Glomerular endothelial cell (primary cell): ENCODE data around the gene ELAC2. TPM values are rescaled to one million over a fixed set of nuclear protein-coding genes. Genes with fewer than 3 reads are reported as not detected.

Experiments
- DNase-seq: peaks from one replicate; pipeline ENCODE4 v3.0.0-alpha.2; 2011; ENCODE audit warnings: low read depth, low spot score; ENCODE audit errors: extremely low read depth
- total RNA-seq: library from RNA; depleted of rRNA; stranded (reverse); fragments of >200 nt; gene quantifications from 2 replicates; pipeline ENCODE4 v1.2.3, GENCODE V29; 2015

ELAC2 gene
- total RNA-seq, 1 donor from 2014 or later: 88.1 TPM

- DNase-seq: no peak
Observed at GRCh38 chr17:13024526-13025257, 6.9 kb upstream of the ELAC2 start.

- DNase-seq: no peak
Observed at GRCh38 chr17:13024016-13024415, 6.2 kb upstream of the ELAC2 start.

GRCh38 chr17:13016881-13017654 is 759 bp downstream of the ELAC2 start:
- DNase-seq: no peak

GRCh38 chr17:13014801-13015200 is 3.0 kb downstream of the ELAC2 start:
- DNase-seq: no peak

GRCh38 chr17:13010959-13011358 is 6.9 kb downstream of the ELAC2 start:
- DNase-seq: no peak

- no peak for DNase-seq
Observed at GRCh38 chr17:13008461-13008860, 9.4 kb downstream of the ELAC2 start.

- DNase-seq: no peak
Observed at GRCh38 chr17:13005530-13005929, 12.3 kb downstream of the ELAC2 start.

GRCh38 chr17:13004336-13004735 is 13.5 kb downstream of the ELAC2 start:
- no peak for DNase-seq

- no peak for DNase-seq
Observed at GRCh38 chr17:13003927-13004326, 13.9 kb downstream of the ELAC2 start.

GRCh38 chr17:13003454-13003851 is 14.4 kb downstream of the ELAC2 start:
- no peak for DNase-seq

- DNase-seq: peak; percentile 48
Observed at GRCh38 chr17:13002761-13003453, 14.9 kb downstream of the ELAC2 start.

- DNase-seq: no peak
Observed at GRCh38 chr17:13001991-13002615, 15.7 kb downstream of the ELAC2 start.

GRCh38 chr17:13000561-13000960 is 17.3 kb downstream of the ELAC2 start:
- no peak for DNase-seq

- DNase-seq: no peak
Observed at GRCh38 chr17:12998874-12999273, 19.0 kb downstream of the ELAC2 start.

- DNase-seq: no peak
Observed at GRCh38 chr17:12998461-12998860, 19.4 kb downstream of the ELAC2 start.

- no peak for DNase-seq
Observed at GRCh38 chr17:12996941-12997340, 20.9 kb downstream of the ELAC2 start.

- DNase-seq: no peak
Observed at GRCh38 chr17:12996357-12996756, 21.5 kb downstream of the ELAC2 start.

- no peak for DNase-seq
Observed at GRCh38 chr17:12995896-12996295, 21.9 kb downstream of the ELAC2 start.

GRCh38 chr17:12995106-12995895 is 22.5 kb downstream of the ELAC2 start:
- DNase-seq: no peak

- no peak for DNase-seq
Observed at GRCh38 chr17:12994341-12995074, 23.3 kb downstream of the ELAC2 start.
